HepG2 (cell line): ENCODE data around the gene HNRNPL. TPM values are rescaled to one million over a fixed set of nuclear protein-coding genes. Genes with fewer than 3 reads are reported as not detected.

Source experiments
- ERF ChIP-seq: IDR thresholded peaks from 2 replicates; pipeline ENCODE4 v1.6.1; 2018; ENCODE audit warnings: missing biosample characterization, missing genetic modification reagents
- FOXC1 ChIP-seq: sonication (generic); formaldehyde crosslinking; IDR thresholded peaks from 2 replicates; pipeline ENCODE4 v1.8.0; 2022; ENCODE audit warnings: mild to moderate bottlenecking, missing genetic modification reagents, borderline replicate concordance
- GATA4 ChIP-seq: sonication (generic); IDR thresholded peaks from 2 replicates; pipeline ENCODE4 v1.6.1; 2016; ENCODE audit warnings: antibody characterized with exemption, low read depth, borderline replicate concordance
- MZF1 ChIP-seq: sonication (generic); formaldehyde crosslinking; IDR thresholded peaks from 2 replicates; pipeline ENCODE4 v1.8.1; 2023; ENCODE audit warnings: mild to moderate bottlenecking, missing genetic modification reagents, borderline replicate concordance
- NR2F6 ChIP-seq, 2 experiments: IDR thresholded peaks; 2 replicates each; pipeline ENCODE4 v1.6.1; 2016; ENCODE audit warnings: antibody characterized with exemption in 1 of 2, mild to moderate bottlenecking in 1 of 2
- POLR2G ChIP-seq: fragments of 200-400 bp; formaldehyde crosslinking; IDR thresholded peaks from 2 replicates; pipeline ENCODE4 v1.6.1; 2018; ENCODE audit warnings: mild to moderate bottlenecking, low read depth, low read length, moderate library complexity
- SOX5 ChIP-seq: IDR thresholded peaks from 2 replicates; pipeline ENCODE4 v1.6.1; 2016; ENCODE audit warnings: borderline replicate concordance
- SOX6 ChIP-seq, 2 experiments: fragments of 450-650 bp in 1 of 2; sonication (generic) in 1 of 2; formaldehyde crosslinking in 1 of 2; IDR thresholded peaks; 2 replicates each; pipeline versions ENCODE4 v1.4.0 to v1.6.1; 2017 to 2020; ENCODE audit warnings: antibody characterized with exemption in 1 of 2, mild to moderate bottlenecking in 1 of 2, missing genetic modification reagents in 1 of 2
- ZNF232 ChIP-seq: sonication (generic); formaldehyde crosslinking; IDR thresholded peaks from 2 replicates; pipeline ENCODE4 v1.4.0; 2020; ENCODE audit warnings: missing genetic modification reagents, borderline replicate concordance
- ZNF263 ChIP-seq: sonication (generic); formaldehyde crosslinking; IDR thresholded peaks from 2 replicates; pipeline ENCODE4 v1.4.0; 2020; ENCODE audit warnings: missing genetic modification reagents
- ZNF3 ChIP-seq: IDR thresholded peaks from 2 replicates; pipeline ENCODE4 v1.7.0; 2017; ENCODE audit warnings: inconsistent platforms
- ZNF619 ChIP-seq: sonication (generic); formaldehyde crosslinking; IDR thresholded peaks from 2 replicates; pipeline ENCODE4 v1.4.0; 2020; ENCODE audit warnings: mild to moderate bottlenecking, missing genetic modification reagents
- ZNF746 ChIP-seq: sonication (generic); formaldehyde crosslinking; IDR thresholded peaks from 2 replicates; pipeline ENCODE4 v1.8.0; 2022; ENCODE audit warnings: mild to moderate bottlenecking, missing genetic modification reagents
- ZNF841 ChIP-seq: sonication (generic); formaldehyde crosslinking; IDR thresholded peaks from 2 replicates; pipeline ENCODE4 v1.8.1; 2023; ENCODE audit warnings: missing genetic modification reagents, borderline replicate concordance
- ZSCAN21 ChIP-seq: sonication (generic); formaldehyde crosslinking; IDR thresholded peaks from 2 replicates; pipeline ENCODE4 v1.8.0; 2022; ENCODE audit warnings: mild to moderate bottlenecking, missing genetic modification reagents, moderate library complexity, borderline replicate concordance
- polyA plus RNA-seq, 8 experiments: library from polyadenylated mRNA; depleted of rRNA in 3 of 8; stranded (reverse) in 7 of 8; unstranded in 1 of 8; fragments of >200 nt; fragmentation: Illumina TruSeq in 4 of 8; extraction: Trizol in 4 of 8; gene quantifications; 2 replicates each; pipeline versions ENCODE4 v1.2.1 to v1.2.3, GENCODE V29; 2011 to 2016; ENCODE audit warnings: low read depth in 4 of 8, missing spikeins in 1 of 8, mixed read lengths in 1 of 8; ENCODE audit not compliant: insufficient read depth in 1 of 8
- total RNA-seq, 5 experiments: library from RNA; depleted of rRNA; stranded (reverse); fragments of >200 nt; fragmentation: Illumina TruSeq; extraction: Trizol; gene quantifications; 2 replicates each; pipeline ENCODE4 v1.2.3, GENCODE V29; 2016; ENCODE audit warnings: low read depth in 1 of 5
- TF ChIP-seq, protein P1 (sequence below): sonication (generic); formaldehyde crosslinking; IDR thresholded peaks from 2 replicates; pipeline ENCODE4 v1.5.0; 2020; ENCODE audit warnings: mild to moderate bottlenecking, missing genetic modification reagents, borderline replicate concordance
- TF ChIP-seq, protein P2 (sequence below): sonication (generic); formaldehyde crosslinking; IDR thresholded peaks from 2 replicates; pipeline ENCODE4; 2020; ENCODE audit warnings: missing genetic modification reagents, mild to moderate bottlenecking, borderline replicate concordance

The HNRNPL gene
- total and polyA plus RNA-seq, 2 of the 13 experiments (the other 11 are each of a cell fraction or from before 2014, with no cell fraction given) = 156 to 278 TPM

DNA sequence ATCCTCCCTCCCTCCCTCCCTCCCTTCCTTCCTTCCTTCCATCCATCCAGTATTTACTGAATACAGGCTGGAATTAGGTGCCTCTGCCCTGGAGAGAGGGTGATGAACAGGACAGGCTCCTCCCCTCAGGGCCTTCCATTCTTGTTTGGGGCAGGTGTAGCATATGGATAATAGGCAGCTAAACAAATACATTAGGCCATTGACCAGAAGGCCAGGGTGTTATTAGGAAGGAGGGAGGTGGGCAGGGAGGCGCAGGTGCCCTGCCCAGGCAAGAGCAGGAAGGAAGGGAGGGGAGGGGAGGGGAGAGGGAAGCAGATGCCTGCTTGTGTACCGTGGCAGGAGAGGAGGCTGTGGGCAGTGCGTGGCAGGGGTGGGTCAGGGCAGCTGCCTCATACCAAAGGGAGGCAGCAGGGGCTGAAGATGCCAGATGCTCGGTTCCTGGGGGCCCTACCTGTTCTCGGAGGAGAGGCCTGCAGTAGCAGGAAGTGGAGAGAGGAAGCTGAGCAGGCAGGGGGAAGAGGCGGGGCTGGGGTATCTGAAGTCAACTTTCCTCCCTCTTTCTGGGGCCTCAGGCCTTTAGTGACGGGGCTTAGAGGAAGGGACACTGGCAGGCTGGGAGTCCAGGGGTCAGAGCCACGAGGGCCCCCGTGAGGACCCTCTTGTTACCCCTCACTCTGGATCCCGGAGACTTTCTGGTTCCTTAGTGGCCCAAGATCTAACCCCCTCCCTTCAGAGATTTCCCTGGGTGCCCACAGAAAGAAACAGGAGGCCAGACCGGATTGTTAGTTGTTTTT is 28.2 kb upstream of the HNRNPL start, which contains the start of gene RINL (continued):
- TF ChIP-seq NR2F6 (IDR thresholded peaks at IDR 0.05) = no peak
- 0 out of 2 replicates have a peak, but pooled peaks have one; percentile 14 for TF ChIP-seq NR2F6 (CRISPR knock-in tag; IDR thresholded peaks at IDR 0.05)
- TF ChIP-seq ERF (CRISPR knock-in tag) = no peak
- peak; percentile 57; the same call in 1 of the 2 replicates for TF ChIP-seq ZNF619 (CRISPR knock-in tag)
- no peak for TF ChIP-seq ZNF3
- TF ChIP-seq, protein P1, sequence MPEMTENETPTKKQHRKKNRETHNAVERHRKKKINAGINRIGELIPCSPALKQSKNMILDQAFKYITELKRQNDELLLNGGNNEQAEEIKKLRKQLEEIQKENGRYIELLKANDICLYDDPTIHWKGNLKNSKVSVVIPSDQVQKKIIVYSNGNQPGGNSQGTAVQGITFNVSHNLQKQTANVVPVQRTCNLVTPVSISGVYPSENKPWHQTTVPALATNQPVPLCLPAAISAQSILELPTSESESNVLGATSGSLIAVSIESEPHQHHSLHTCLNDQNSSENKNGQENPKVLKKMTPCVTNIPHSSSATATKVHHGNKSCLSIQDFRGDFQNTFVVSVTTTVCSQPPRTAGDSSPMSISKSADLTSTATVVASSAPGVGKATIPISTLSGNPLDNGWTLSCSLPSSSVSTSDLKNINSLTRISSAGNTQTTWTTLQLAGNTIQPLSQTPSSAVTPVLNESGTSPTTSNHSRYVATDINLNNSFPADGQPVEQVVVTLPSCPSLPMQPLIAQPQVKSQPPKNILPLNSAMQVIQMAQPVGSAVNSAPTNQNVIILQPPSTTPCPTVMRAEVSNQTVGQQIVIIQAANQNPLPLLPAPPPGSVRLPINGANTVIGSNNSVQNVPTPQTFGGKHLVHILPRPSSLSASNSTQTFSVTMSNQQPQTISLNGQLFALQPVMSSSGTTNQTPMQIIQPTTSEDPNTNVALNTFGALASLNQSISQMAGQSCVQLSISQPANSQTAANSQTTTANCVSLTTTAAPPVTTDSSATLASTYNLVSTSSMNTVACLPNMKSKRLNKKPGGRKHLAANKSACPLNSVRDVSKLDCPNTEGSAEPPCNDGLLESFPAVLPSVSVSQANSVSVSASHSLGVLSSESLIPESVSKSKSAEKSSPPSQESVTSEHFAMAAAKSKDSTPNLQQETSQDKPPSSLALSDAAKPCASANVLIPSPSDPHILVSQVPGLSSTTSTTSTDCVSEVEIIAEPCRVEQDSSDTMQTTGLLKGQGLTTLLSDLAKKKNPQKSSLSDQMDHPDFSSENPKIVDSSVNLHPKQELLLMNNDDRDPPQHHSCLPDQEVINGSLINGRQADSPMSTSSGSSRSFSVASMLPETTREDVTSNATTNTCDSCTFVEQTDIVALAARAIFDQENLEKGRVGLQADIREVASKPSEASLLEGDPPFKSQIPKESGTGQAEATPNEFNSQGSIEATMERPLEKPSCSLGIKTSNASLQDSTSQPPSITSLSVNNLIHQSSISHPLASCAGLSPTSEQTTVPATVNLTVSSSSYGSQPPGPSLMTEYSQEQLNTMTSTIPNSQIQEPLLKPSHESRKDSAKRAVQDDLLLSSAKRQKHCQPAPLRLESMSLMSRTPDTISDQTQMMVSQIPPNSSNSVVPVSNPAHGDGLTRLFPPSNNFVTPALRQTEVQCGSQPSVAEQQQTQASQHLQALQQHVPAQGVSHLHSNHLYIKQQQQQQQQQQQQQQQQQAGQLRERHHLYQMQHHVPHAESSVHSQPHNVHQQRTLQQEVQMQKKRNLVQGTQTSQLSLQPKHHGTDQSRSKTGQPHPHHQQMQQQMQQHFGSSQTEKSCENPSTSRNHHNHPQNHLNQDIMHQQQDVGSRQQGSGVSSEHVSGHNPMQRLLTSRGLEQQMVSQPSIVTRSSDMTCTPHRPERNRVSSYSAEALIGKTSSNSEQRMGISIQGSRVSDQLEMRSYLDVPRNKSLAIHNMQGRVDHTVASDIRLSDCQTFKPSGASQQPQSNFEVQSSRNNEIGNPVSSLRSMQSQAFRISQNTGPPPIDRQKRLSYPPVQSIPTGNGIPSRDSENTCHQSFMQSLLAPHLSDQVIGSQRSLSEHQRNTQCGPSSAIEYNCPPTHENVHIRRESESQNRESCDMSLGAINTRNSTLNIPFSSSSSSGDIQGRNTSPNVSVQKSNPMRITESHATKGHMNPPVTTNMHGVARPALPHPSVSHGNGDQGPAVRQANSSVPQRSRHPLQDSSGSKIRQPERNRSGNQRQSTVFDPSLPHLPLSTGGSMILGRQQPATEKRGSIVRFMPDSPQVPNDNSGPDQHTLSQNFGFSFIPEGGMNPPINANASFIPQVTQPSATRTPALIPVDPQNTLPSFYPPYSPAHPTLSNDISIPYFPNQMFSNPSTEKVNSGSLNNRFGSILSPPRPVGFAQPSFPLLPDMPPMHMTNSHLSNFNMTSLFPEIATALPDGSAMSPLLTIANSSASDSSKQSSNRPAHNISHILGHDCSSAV (CRISPR knock-in tag) = no peak
- TF ChIP-seq SOX6 (IDR thresholded peaks at IDR 0.05) = no peak
- peak; percentile 24; the same call in 1 of the 2 replicates for TF ChIP-seq SOX6 (CRISPR knock-in tag; IDR thresholded peaks at IDR 0.05)
- peak; percentile 48; the same call in 1 of the 2 replicates for TF ChIP-seq ZNF746 (CRISPR knock-in tag)
- peak; percentile 78 for TF ChIP-seq POLR2G
- TF ChIP-seq, protein P2, sequence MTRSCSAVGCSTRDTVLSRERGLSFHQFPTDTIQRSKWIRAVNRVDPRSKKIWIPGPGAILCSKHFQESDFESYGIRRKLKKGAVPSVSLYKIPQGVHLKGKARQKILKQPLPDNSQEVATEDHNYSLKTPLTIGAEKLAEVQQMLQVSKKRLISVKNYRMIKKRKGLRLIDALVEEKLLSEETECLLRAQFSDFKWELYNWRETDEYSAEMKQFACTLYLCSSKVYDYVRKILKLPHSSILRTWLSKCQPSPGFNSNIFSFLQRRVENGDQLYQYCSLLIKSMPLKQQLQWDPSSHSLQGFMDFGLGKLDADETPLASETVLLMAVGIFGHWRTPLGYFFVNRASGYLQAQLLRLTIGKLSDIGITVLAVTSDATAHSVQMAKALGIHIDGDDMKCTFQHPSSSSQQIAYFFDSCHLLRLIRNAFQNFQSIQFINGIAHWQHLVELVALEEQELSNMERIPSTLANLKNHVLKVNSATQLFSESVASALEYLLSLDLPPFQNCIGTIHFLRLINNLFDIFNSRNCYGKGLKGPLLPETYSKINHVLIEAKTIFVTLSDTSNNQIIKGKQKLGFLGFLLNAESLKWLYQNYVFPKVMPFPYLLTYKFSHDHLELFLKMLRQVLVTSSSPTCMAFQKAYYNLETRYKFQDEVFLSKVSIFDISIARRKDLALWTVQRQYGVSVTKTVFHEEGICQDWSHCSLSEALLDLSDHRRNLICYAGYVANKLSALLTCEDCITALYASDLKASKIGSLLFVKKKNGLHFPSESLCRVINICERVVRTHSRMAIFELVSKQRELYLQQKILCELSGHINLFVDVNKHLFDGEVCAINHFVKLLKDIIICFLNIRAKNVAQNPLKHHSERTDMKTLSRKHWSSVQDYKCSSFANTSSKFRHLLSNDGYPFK = peak; percentile 77; the same call in 1 of the 2 replicates
- 0 out of 2 replicates have a peak, but pooled peaks have one; percentile 27 for TF ChIP-seq ZNF263 (CRISPR knock-in tag)
- TF ChIP-seq ZSCAN21 (CRISPR knock-in tag) = 0 out of 2 replicates have a peak, but pooled peaks have one; percentile 38
- TF ChIP-seq GATA4 = 0 out of 2 replicates have a peak, but pooled peaks have one; percentile 20
- TF ChIP-seq SOX5 (CRISPR knock-in tag) = 0 out of 2 replicates have a peak, but pooled peaks have one; percentile 27
- TF ChIP-seq MZF1 (CRISPR knock-in tag) = no peak
- TF ChIP-seq FOXC1 (CRISPR knock-in tag) = 0 out of 2 replicates have a peak, but pooled peaks have one; percentile 51
- 0 out of 2 replicates have a peak, but pooled peaks have one; percentile 59 for TF ChIP-seq ZNF232 (CRISPR knock-in tag)
- TF ChIP-seq ZNF841 (CRISPR knock-in tag) = no peak
